Measurements from ENCODE around the gene FBH1.

FBH1 gene

GRCh38 chr10:5892007-5892406 lies 2.0 kb downstream of the FBH1 start:
- Histone ChIP-seq H3K4me3 (ENCODE audit: insufficient read depth, low read depth, low read length, poor library complexity, severe bottlenecking) (no peak overlapping the region), H3K9me3 (ENCODE audit: control insufficient read depth, low read length) (no peaks in the 10 kb centered on the region), H3K27me3 (replicated peaks; ENCODE audit: control insufficient read depth, insufficient read depth, low read length, poor library complexity, severe bottlenecking) (no peaks in the 10 kb centered on the region), H3K36me3 (ENCODE audit: control insufficient read depth, insufficient read depth, low read length) (no peaks in the 10 kb centered on the region), H3K27ac (ENCODE audit: insufficient read depth, low read length, poor library complexity, severe bottlenecking) (no peak overlapping the region), H3K4me1 (ENCODE audit: control insufficient read depth, insufficient read depth, low read length, poor library complexity, severe bottlenecking) (peaks cover 12% of the 10 kb centered on the region)
- DNase-seq, result no peak

- no peak for DNase-seq
- no peak overlapping the region for H3K4me3 ChIP-seq (ENCODE audit: insufficient read depth, low read depth, low read length, poor library complexity, severe bottlenecking)
- H3K36me3 ChIP-seq (ENCODE audit: control insufficient read depth, insufficient read depth, low read length), result no peaks in the 10 kb centered on the region
- H3K4me1 ChIP-seq (ENCODE audit: control insufficient read depth, insufficient read depth, low read length, poor library complexity, severe bottlenecking), result peaks cover 12% of the 10 kb centered on the region
- no peak overlapping the region for H3K27ac ChIP-seq (ENCODE audit: insufficient read depth, low read length, poor library complexity, severe bottlenecking)
- no peaks in the 10 kb centered on the region for H3K27me3 ChIP-seq (replicated peaks; ENCODE audit: control insufficient read depth, insufficient read depth, low read length, poor library complexity, severe bottlenecking)
- no peaks in the 10 kb centered on the region for H3K9me3 ChIP-seq (ENCODE audit: control insufficient read depth, low read length)
These were observed 3.3 kb downstream of the FBH1 start for GRCh38 chr10:5893321-5893720.

GRCh38 chr10:5894403-5894802 lies 4.4 kb downstream of the FBH1 start:
- Histone ChIP-seq H3K27me3 (replicated peaks; ENCODE audit: control insufficient read depth, insufficient read depth, low read length, poor library complexity, severe bottlenecking) (no peaks in the 10 kb centered on the region), H3K36me3 (ENCODE audit: control insufficient read depth, insufficient read depth, low read length) (no peaks in the 10 kb centered on the region), H3K27ac (ENCODE audit: insufficient read depth, low read length, poor library complexity, severe bottlenecking) (no peak overlapping the region), H3K9me3 (ENCODE audit: control insufficient read depth, low read length) (no peaks in the 10 kb centered on the region), H3K4me3 (ENCODE audit: insufficient read depth, low read depth, low read length, poor library complexity, severe bottlenecking) (no peak overlapping the region), H3K4me1 (ENCODE audit: control insufficient read depth, insufficient read depth, low read length, poor library complexity, severe bottlenecking) (peaks cover 6% of the 10 kb centered on the region)
- DNase-seq, result no peak

- Histone ChIP-seq H3K27me3 (replicated peaks; ENCODE audit: control insufficient read depth, insufficient read depth, low read length, poor library complexity, severe bottlenecking) (no peaks in the 10 kb centered on the region), H3K4me3 (ENCODE audit: insufficient read depth, low read depth, low read length, poor library complexity, severe bottlenecking) (no peak overlapping the region), H3K27ac (ENCODE audit: insufficient read depth, low read length, poor library complexity, severe bottlenecking) (no peak overlapping the region), H3K4me1 (ENCODE audit: control insufficient read depth, insufficient read depth, low read length, poor library complexity, severe bottlenecking) (peaks cover 6% of the 10 kb centered on the region), H3K36me3 (ENCODE audit: control insufficient read depth, insufficient read depth, low read length) (no peaks in the 10 kb centered on the region), H3K9me3 (ENCODE audit: control insufficient read depth, low read length) (no peaks in the 10 kb centered on the region)
- no peak for DNase-seq
These were observed 4.8 kb downstream of the FBH1 start for GRCh38 chr10:5894873-5895272.

GRCh38 chr10:5895365-5895764 lies 5.3 kb downstream of the FBH1 start:
- Histone ChIP-seq H3K4me1 (ENCODE audit: control insufficient read depth, insufficient read depth, low read length, poor library complexity, severe bottlenecking) (peaks cover 6% of the 10 kb centered on the region), H3K9me3 (ENCODE audit: control insufficient read depth, low read length) (no peaks in the 10 kb centered on the region), H3K36me3 (ENCODE audit: control insufficient read depth, insufficient read depth, low read length) (peaks cover 5% of the 10 kb centered on the region), H3K27me3 (replicated peaks; ENCODE audit: control insufficient read depth, insufficient read depth, low read length, poor library complexity, severe bottlenecking) (no peaks in the 10 kb centered on the region), H3K4me3 (ENCODE audit: insufficient read depth, low read depth, low read length, poor library complexity, severe bottlenecking) (no peak overlapping the region), H3K27ac (ENCODE audit: insufficient read depth, low read length, poor library complexity, severe bottlenecking) (no peak overlapping the region)
- no peak for DNase-seq

- Histone ChIP-seq H3K4me3 (ENCODE audit: insufficient read depth, low read depth, low read length, poor library complexity, severe bottlenecking) (no peak overlapping the region), H3K9me3 (ENCODE audit: control insufficient read depth, low read length) (no peaks in the 10 kb centered on the region), H3K36me3 (ENCODE audit: control insufficient read depth, insufficient read depth, low read length) (peaks cover 5% of the 10 kb centered on the region), H3K27ac (ENCODE audit: insufficient read depth, low read length, poor library complexity, severe bottlenecking) (no peak overlapping the region), H3K27me3 (replicated peaks; ENCODE audit: control insufficient read depth, insufficient read depth, low read length, poor library complexity, severe bottlenecking) (no peaks in the 10 kb centered on the region), H3K4me1 (ENCODE audit: control insufficient read depth, insufficient read depth, low read length, poor library complexity, severe bottlenecking) (peaks cover 3% of the 10 kb centered on the region)
- DNase-seq, result no peak
These were observed 5.8 kb downstream of the FBH1 start for GRCh38 chr10:5895804-5896203.

- Histone ChIP-seq H3K27me3 (replicated peaks; ENCODE audit: control insufficient read depth, insufficient read depth, low read length, poor library complexity, severe bottlenecking) (no peaks in the 10 kb centered on the region), H3K4me3 (ENCODE audit: insufficient read depth, low read depth, low read length, poor library complexity, severe bottlenecking) (no peak overlapping the region), H3K9me3 (ENCODE audit: control insufficient read depth, low read length) (no peaks in the 10 kb centered on the region), H3K36me3 (ENCODE audit: control insufficient read depth, insufficient read depth, low read length) (peaks cover 5% of the 10 kb centered on the region), H3K4me1 (ENCODE audit: control insufficient read depth, insufficient read depth, low read length, poor library complexity, severe bottlenecking) (no peaks in the 10 kb centered on the region), H3K27ac (ENCODE audit: insufficient read depth, low read length, poor library complexity, severe bottlenecking) (no peak overlapping the region)
- DNase-seq, result no peak
These were observed 6.4 kb downstream of the FBH1 start for GRCh38 chr10:5896208-5897052.

GRCh38 chr10:5897053-5897340 lies 7.0 kb downstream of the FBH1 start:
- no peak for DNase-seq
- no peaks in the 10 kb centered on the region for H3K4me1 ChIP-seq (ENCODE audit: control insufficient read depth, insufficient read depth, low read length, poor library complexity, severe bottlenecking)
- no peaks in the 10 kb centered on the region for H3K27me3 ChIP-seq (replicated peaks; ENCODE audit: control insufficient read depth, insufficient read depth, low read length, poor library complexity, severe bottlenecking)
- no peaks in the 10 kb centered on the region for H3K9me3 ChIP-seq (ENCODE audit: control insufficient read depth, low read length)
- H3K4me3 ChIP-seq (ENCODE audit: insufficient read depth, low read depth, low read length, poor library complexity, severe bottlenecking), result no peak overlapping the region
- H3K36me3 ChIP-seq (ENCODE audit: control insufficient read depth, insufficient read depth, low read length), result peaks cover 5% of the 10 kb centered on the region
- H3K27ac ChIP-seq (ENCODE audit: insufficient read depth, low read length, poor library complexity, severe bottlenecking), result no peak overlapping the region

GRCh38 chr10:5897504-5897903 lies 7.5 kb downstream of the FBH1 start:
- peaks cover 5% of the 10 kb centered on the region for H3K36me3 ChIP-seq (ENCODE audit: control insufficient read depth, insufficient read depth, low read length)
- no peak overlapping the region for H3K4me3 ChIP-seq (ENCODE audit: insufficient read depth, low read depth, low read length, poor library complexity, severe bottlenecking)
- no peaks in the 10 kb centered on the region for H3K9me3 ChIP-seq (ENCODE audit: control insufficient read depth, low read length)
- H3K4me1 ChIP-seq (ENCODE audit: control insufficient read depth, insufficient read depth, low read length, poor library complexity, severe bottlenecking), result no peaks in the 10 kb centered on the region
- DNase-seq, result no peak
- H3K27me3 ChIP-seq (replicated peaks; ENCODE audit: control insufficient read depth, insufficient read depth, low read length, poor library complexity, severe bottlenecking), result no peaks in the 10 kb centered on the region
- H3K27ac ChIP-seq (ENCODE audit: insufficient read depth, low read length, poor library complexity, severe bottlenecking), result no peak overlapping the region

- no peak for DNase-seq
- Histone ChIP-seq H3K4me1 (ENCODE audit: control insufficient read depth, insufficient read depth, low read length, poor library complexity, severe bottlenecking) (no peaks in the 10 kb centered on the region), H3K27me3 (replicated peaks; ENCODE audit: control insufficient read depth, insufficient read depth, low read length, poor library complexity, severe bottlenecking) (no peaks in the 10 kb centered on the region), H3K27ac (ENCODE audit: insufficient read depth, low read length, poor library complexity, severe bottlenecking) (no peak overlapping the region), H3K4me3 (ENCODE audit: insufficient read depth, low read depth, low read length, poor library complexity, severe bottlenecking) (no peak overlapping the region), H3K9me3 (ENCODE audit: control insufficient read depth, low read length) (no peaks in the 10 kb centered on the region), H3K36me3 (ENCODE audit: control insufficient read depth, insufficient read depth, low read length) (peaks cover 5% of the 10 kb centered on the region)
These were observed 8.1 kb downstream of the FBH1 start for GRCh38 chr10:5898163-5898562.
